Neural cell (in vitro differentiated cells): Measurements from ENCODE around the gene CHURC1. TPM values are rescaled to one million over a fixed set of nuclear protein-coding genes. Genes with fewer than 3 reads are reported as not detected.

ENCODE experiments used
- H2AFZ ChIP-seq: fragments of 200-600, 300-800 bp; sonication (generic), shearing (Covaris generic); 2 replicates; pipeline ENCODE4 v1.6.0; 2014; ENCODE audit warnings: low read depth, mild to moderate bottlenecking, antibody characterized with exemption, low read length, moderate library complexity
- H3F3A ChIP-seq: fragments of 200-600 bp; shearing (Covaris generic); 2 replicates; pipeline ENCODE4 v1.6.1; 2016; ENCODE audit warnings: mild to moderate bottlenecking, moderate library complexity, mixed read lengths, antibody characterized with exemption, low read length; ENCODE audit not compliant: insufficient read depth, poor library complexity, severe bottlenecking
- H3K27ac ChIP-seq: fragments of 200-600, 300-800 bp; sonication (generic), shearing (Covaris generic); 2 replicates; pipeline ENCODE4 v1.5.1; 2014; ENCODE audit warnings: mild to moderate bottlenecking, low read length, moderate library complexity
- H3K27me3 ChIP-seq: fragments of 300-800, 200-600 bp; sonication (generic), shearing (Covaris generic); 2 replicates; pipeline ENCODE4 v1.6.0; 2014; ENCODE audit warnings: mild to moderate bottlenecking, low read depth, low read length, moderate library complexity; ENCODE audit not compliant: insufficient read depth
- H3K36me3 ChIP-seq: fragments of 300-800, 200-600 bp; sonication (generic), shearing (Covaris generic); 2 replicates; pipeline ENCODE4 v1.5.1; 2014; ENCODE audit warnings: mild to moderate bottlenecking, antibody characterized with exemption, low read length, moderate library complexity; ENCODE audit not compliant: insufficient read depth
- H3K4me2 ChIP-seq: fragments of 300-800, 200-600 bp; sonication (generic), shearing (Covaris generic); 2 replicates; pipeline ENCODE4 v1.6.0; 2014; ENCODE audit warnings: mild to moderate bottlenecking, low read length
- H3K4me3 ChIP-seq: fragments of 300-800, 200-600 bp; sonication (generic), shearing (Covaris generic); 2 replicates; pipeline ENCODE4 v1.5.1; 2014; ENCODE audit warnings: mild to moderate bottlenecking, low read length, moderate library complexity
- H3K79me2 ChIP-seq: fragments of 200-600 bp; shearing (Covaris generic); replicated peaks from 2 replicates; pipeline ENCODE4 v1.6.0; 2014; ENCODE audit warnings: mild to moderate bottlenecking, low read length, moderate library complexity; ENCODE audit not compliant: insufficient read depth
- H3K9ac ChIP-seq: fragments of 300-800, 200-600 bp; sonication (generic), shearing (Covaris generic); 2 replicates; pipeline ENCODE4 v1.6.1; 2016; ENCODE audit warnings: mild to moderate bottlenecking, low read length, mixed read lengths
- H3K9me2 ChIP-seq: fragments of 200-600 bp; shearing (Covaris generic); 2 replicates; pipeline ENCODE4 v1.6.1; 2016; ENCODE audit warnings: mild to moderate bottlenecking, low read length, mixed read lengths; ENCODE audit not compliant: insufficient read depth
- H3K9me3 ChIP-seq: fragments of 200-600, 300-800 bp; sonication (generic), shearing (Covaris generic); 2 replicates; pipeline ENCODE4 v1.6.1; 2016; ENCODE audit warnings: mild to moderate bottlenecking, mixed run types, low read length, moderate library complexity, mixed read lengths
- H4K20me1 ChIP-seq: fragments of 200-600 bp; shearing (Covaris generic); 2 replicates; pipeline ENCODE4 v1.6.1; 2016; ENCODE audit warnings: mild to moderate bottlenecking, mixed run types; ENCODE audit not compliant: insufficient read depth
- EP300 ChIP-seq: fragments of 450-650 bp; conservative IDR thresholded peaks from 2 replicates; pipeline ENCODE4 v1.6.1; 2014; ENCODE audit warnings: antibody characterized with exemption, mild to moderate bottlenecking, moderate library complexity; ENCODE audit not compliant: poor library complexity, severe bottlenecking
- EZH2 ChIP-seq: fragments of 200-600, 300-800 bp; shearing (Covaris generic), sonication (generic); IDR thresholded peaks from 2 replicates; pipeline ENCODE4 v1.6.1; 2014; ENCODE audit warnings: antibody characterized with exemption, low read length, borderline replicate concordance, mild to moderate bottlenecking; ENCODE audit not compliant: insufficient read depth, poor library complexity, severe bottlenecking
- MXI1 ChIP-seq: fragments of 450-650 bp; conservative IDR thresholded peaks from 2 replicates; pipeline ENCODE4 v1.6.1; 2014; ENCODE audit warnings: antibody characterized with exemption, mild to moderate bottlenecking; ENCODE audit not compliant: poor library complexity, severe bottlenecking
- POLR2AphosphoS5 ChIP-seq: IDR thresholded peaks from 2 replicates; pipeline ENCODE4 v1.6.1; 2012
- RAD21 ChIP-seq: fragments of 450-650 bp; conservative IDR thresholded peaks from 2 replicates; pipeline ENCODE4 v1.6.1; 2014; ENCODE audit warnings: antibody characterized with exemption, mild to moderate bottlenecking, moderate library complexity
- SMC3 ChIP-seq: fragments of 450-650 bp; conservative IDR thresholded peaks from 2 replicates; pipeline ENCODE4 v1.6.1; 2014; ENCODE audit warnings: antibody characterized with exemption, mild to moderate bottlenecking, moderate library complexity; ENCODE audit not compliant: poor library complexity
- TAF1 ChIP-seq: IDR thresholded peaks from 2 replicates; pipeline ENCODE4 v1.6.1; 2012; ENCODE audit warnings: low read depth
- polyA plus RNA-seq: library from polyadenylated mRNA; depleted of rRNA; stranded (reverse); fragments of >200 nt; gene quantifications from 2 replicates; pipeline ENCODE4 v1.2.3, GENCODE V29; 2014
- TF ChIP-seq, protein P1 (sequence below): IDR thresholded peaks from 2 replicates; pipeline ENCODE4 v1.6.1; 2012; ENCODE audit warnings: borderline replicate concordance
- TF ChIP-seq, protein P2 (sequence below): fragments of 450-650 bp; IDR thresholded peaks from 2 replicates; pipeline ENCODE4 v1.5.1; 2014; ENCODE audit warnings: antibody characterized with exemption, mild to moderate bottlenecking, moderate library complexity; ENCODE audit not compliant: poor library complexity, severe bottlenecking

Gene CHURC1
- polyA plus RNA-seq, 1 donor from 2014 or later, result 69.5 TPM

DNA sequence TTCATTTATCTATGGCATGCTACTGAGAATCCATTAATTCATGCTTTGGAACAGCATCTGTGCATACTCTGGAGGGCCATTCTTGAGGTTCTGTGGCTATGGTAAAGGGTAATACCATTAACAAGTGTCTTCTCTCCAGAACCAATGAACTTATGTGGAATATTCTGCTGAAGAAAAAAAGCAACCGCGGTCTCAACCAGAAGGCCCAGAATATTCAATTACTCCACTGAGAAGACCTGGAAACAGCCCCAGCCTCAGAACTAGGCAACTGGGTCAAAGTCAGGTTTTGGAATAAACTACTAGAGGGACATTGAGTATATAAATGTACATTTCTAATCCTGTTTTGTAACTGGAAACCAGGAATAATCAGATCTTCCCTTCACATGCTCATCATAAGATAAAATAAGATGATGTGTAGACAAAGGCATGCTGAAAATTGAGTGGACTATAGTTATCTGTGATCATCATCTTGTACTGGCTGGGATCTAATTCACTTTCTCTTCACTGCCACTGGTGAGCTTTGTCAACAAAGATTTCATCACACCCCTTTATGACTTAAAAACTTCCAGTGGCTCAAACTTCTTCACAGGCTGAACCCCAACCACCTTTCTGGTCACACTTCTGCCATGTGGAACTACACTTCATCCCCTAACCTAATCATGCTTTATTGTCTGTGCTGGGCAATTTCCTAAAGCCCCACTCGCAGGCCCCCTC, 40.6 kb upstream of the CHURC1 start:
- H3K36me3 ChIP-seq, result no peaks in the 10 kb centered on the region
- no peaks in the 10 kb centered on the region for H3K9me2 ChIP-seq
- no peak overlapping the region for H3K9ac ChIP-seq
- H3K27ac ChIP-seq, result no peak overlapping the region
- TF ChIP-seq, protein P1, sequence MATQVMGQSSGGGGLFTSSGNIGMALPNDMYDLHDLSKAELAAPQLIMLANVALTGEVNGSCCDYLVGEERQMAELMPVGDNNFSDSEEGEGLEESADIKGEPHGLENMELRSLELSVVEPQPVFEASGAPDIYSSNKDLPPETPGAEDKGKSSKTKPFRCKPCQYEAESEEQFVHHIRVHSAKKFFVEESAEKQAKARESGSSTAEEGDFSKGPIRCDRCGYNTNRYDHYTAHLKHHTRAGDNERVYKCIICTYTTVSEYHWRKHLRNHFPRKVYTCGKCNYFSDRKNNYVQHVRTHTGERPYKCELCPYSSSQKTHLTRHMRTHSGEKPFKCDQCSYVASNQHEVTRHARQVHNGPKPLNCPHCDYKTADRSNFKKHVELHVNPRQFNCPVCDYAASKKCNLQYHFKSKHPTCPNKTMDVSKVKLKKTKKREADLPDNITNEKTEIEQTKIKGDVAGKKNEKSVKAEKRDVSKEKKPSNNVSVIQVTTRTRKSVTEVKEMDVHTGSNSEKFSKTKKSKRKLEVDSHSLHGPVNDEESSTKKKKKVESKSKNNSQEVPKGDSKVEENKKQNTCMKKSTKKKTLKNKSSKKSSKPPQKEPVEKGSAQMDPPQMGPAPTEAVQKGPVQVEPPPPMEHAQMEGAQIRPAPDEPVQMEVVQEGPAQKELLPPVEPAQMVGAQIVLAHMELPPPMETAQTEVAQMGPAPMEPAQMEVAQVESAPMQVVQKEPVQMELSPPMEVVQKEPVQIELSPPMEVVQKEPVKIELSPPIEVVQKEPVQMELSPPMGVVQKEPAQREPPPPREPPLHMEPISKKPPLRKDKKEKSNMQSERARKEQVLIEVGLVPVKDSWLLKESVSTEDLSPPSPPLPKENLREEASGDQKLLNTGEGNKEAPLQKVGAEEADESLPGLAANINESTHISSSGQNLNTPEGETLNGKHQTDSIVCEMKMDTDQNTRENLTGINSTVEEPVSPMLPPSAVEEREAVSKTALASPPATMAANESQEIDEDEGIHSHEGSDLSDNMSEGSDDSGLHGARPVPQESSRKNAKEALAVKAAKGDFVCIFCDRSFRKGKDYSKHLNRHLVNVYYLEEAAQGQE, result no peak
- TF ChIP-seq SMC3 (no peak), POLR2AphosphoS5 (no peak), EZH2 (no peak), EP300 (no peak), TAF1 (no peak), MXI1 (no peak), RAD21 (no peak)
- TF ChIP-seq, protein P2, sequence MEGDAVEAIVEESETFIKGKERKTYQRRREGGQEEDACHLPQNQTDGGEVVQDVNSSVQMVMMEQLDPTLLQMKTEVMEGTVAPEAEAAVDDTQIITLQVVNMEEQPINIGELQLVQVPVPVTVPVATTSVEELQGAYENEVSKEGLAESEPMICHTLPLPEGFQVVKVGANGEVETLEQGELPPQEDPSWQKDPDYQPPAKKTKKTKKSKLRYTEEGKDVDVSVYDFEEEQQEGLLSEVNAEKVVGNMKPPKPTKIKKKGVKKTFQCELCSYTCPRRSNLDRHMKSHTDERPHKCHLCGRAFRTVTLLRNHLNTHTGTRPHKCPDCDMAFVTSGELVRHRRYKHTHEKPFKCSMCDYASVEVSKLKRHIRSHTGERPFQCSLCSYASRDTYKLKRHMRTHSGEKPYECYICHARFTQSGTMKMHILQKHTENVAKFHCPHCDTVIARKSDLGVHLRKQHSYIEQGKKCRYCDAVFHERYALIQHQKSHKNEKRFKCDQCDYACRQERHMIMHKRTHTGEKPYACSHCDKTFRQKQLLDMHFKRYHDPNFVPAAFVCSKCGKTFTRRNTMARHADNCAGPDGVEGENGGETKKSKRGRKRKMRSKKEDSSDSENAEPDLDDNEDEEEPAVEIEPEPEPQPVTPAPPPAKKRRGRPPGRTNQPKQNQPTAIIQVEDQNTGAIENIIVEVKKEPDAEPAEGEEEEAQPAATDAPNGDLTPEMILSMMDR, result no peak
- peaks cover 25% of the 10 kb centered on the region for H3K27me3 ChIP-seq
- H3K79me2 ChIP-seq, result no peaks in the 10 kb centered on the region
- no peaks in the 10 kb centered on the region for H4K20me1 ChIP-seq
- H3F3A ChIP-seq, result no peaks in the 10 kb centered on the region
- H2AFZ ChIP-seq, result no peak overlapping the region
- H3K9me3 ChIP-seq, result no peaks in the 10 kb centered on the region
- no peak overlapping the region for H3K4me3 ChIP-seq
- H3K4me2 ChIP-seq, result no peak overlapping the region

DNA sequence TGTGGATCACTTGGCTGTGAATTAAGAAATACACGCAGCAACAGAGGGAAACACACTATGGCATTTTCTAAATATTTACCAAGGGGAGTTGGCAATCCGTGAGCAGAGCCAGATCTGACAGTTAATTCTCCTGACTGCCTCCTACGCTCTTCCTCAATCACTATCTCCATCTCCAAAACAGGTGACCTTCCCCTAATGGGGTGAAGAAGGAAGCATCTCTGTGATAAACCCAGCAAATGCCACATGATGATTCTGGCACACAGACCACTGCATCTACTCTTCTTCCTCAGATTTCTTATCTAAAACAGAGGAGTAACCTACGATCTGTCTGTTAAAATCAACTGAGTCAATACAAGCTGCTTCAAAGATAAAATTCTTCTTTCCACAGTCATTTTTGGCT, 38.9 kb upstream of the CHURC1 start:
- Histone ChIP-seq H3K4me3 (no peak overlapping the region), H2AFZ (no peak overlapping the region), H3K4me2 (no peak overlapping the region), H3K9ac (no peak overlapping the region), H3K27me3 (peaks cover 41% of the 10 kb centered on the region), H3K9me3 (no peaks in the 10 kb centered on the region), H3F3A (no peaks in the 10 kb centered on the region), H3K79me2 (no peaks in the 10 kb centered on the region), H3K27ac (no peak overlapping the region), H3K36me3 (no peaks in the 10 kb centered on the region), H3K9me2 (no peaks in the 10 kb centered on the region), H4K20me1 (no peaks in the 10 kb centered on the region)
- TF ChIP-seq, protein P2, result no peak
